B cell (primary cell): ENCODE results near the gene PDILT. TPM values are rescaled to one million over a fixed set of nuclear protein-coding genes. Genes with fewer than 3 reads are reported as not detected.

Experiments
- ATAC-seq: fragments of 200-7000 bp; cut with Tn5 transposase; one replicate; pipeline ENCODE4 v1.10.0; 2021; ENCODE audit warnings: low read depth, mild to moderate bottlenecking, moderate number of reproducible peaks, moderate library complexity
- CTCF ChIA-PET: fragments of 350-600 bp; sonication (Branson Sonifier 250); formaldehyde crosslinking; loops from one replicate; lab custom pipeline; 2021; ENCODE audit warnings: antibody characterized with exemption, inconsistent platforms; lab: Charles Lee
- POLR2A ChIA-PET: fragments of 350-600 bp; sonication (Branson Sonifier 250); formaldehyde crosslinking; loops from one replicate; lab custom pipeline; 2021; ENCODE audit warnings: antibody characterized with exemption; lab: Charles Lee
- DNase-seq: peaks from one replicate; pipeline ENCODE4 v3.0.0; 2013
- H2AFZ ChIP-seq: 2 replicates; pipeline ENCODE4 v1.6.1; 2012; ENCODE audit warnings: mild to moderate bottlenecking, low read depth, low read length; ENCODE audit not compliant: insufficient read depth, poor library complexity, severe bottlenecking
- H3K27ac ChIP-seq, 2 donors: 1 replicate in 1 of 2; 2 replicates in 1 of 2; pipeline ENCODE4 v1.5.1; 2012 to 2013; ENCODE audit warnings: low read length in 2 of 2, mild to moderate bottlenecking in 2 of 2, moderate library complexity in 1 of 2
- H3K27me3 ChIP-seq, 4 experiments: fragments of 200-600 bp in 1 of 4; sonication (generic) in 1 of 4; replicated peaks in 1 of 4; 1 replicate in 2 of 4; 2 replicates in 2 of 4; pipeline versions ENCODE4 v1.6.1 to v1.7.0; 2013 to 2016; ENCODE audit warnings: low read length in 3 of 4, mild to moderate bottlenecking in 2 of 4, mixed read lengths in 1 of 4, moderate library complexity in 1 of 4; ENCODE audit not compliant: insufficient read depth in 4 of 4, control insufficient read depth in 3 of 4; ENCODE audit errors: control extremely low read depth in 1 of 4
- H3K36me3 ChIP-seq, 2 experiments: replicated peaks in 1 of 2; 1 replicate in 1 of 2; 2 replicates in 1 of 2; pipeline versions ENCODE4 v1.6.1 to v1.7.1; 2013; ENCODE audit warnings: low read length in 1 of 2; ENCODE audit not compliant: insufficient read depth in 2 of 2, control insufficient read depth in 1 of 2; ENCODE audit errors: control extremely low read depth in 1 of 2, extremely low read depth in 1 of 2
- H3K4me1 ChIP-seq, 2 donors: fragments of 200-600 bp in 1 of 2; sonication (generic) in 1 of 2; 1 replicate in 1 of 2; 2 replicates in 1 of 2; pipeline versions ENCODE4 v1.5.1 to v1.6.1; 2013 to 2017; ENCODE audit warnings: low read length in 2 of 2; ENCODE audit not compliant: control insufficient read depth in 2 of 2, insufficient read depth in 2 of 2
- H3K4me2 ChIP-seq: replicated peaks from 2 replicates; pipeline ENCODE3; 2012; ENCODE audit warnings: mild to moderate bottlenecking, low read depth, low read length; ENCODE audit not compliant: poor library complexity, severe bottlenecking
- H3K4me3 ChIP-seq, 5 experiments: fragments of 200-600 bp in 1 of 5; sonication (generic) in 1 of 5; 1 replicate in 3 of 5; 2 replicates in 2 of 5; pipeline versions ENCODE4 v1.5.1 to v1.7.0; 2011 to 2016; ENCODE audit warnings: low read length in 4 of 5, mild to moderate bottlenecking in 4 of 5, low read depth in 2 of 5, control low read depth in 1 of 5, moderate library complexity in 1 of 5; ENCODE audit not compliant: insufficient read depth in 1 of 5; ENCODE audit errors: control extremely low read depth in 1 of 5, extremely low read depth in 1 of 5
- H3K79me2 ChIP-seq: fragments of 200-600 bp; sonication (generic); one replicate; pipeline ENCODE4 v1.6.0; 2016; ENCODE audit warnings: low read length; ENCODE audit not compliant: control insufficient read depth, insufficient read depth
- H3K9ac ChIP-seq: fragments of 200-600 bp; sonication (generic); 2 replicates; pipeline ENCODE4 v1.6.1; 2017; ENCODE audit warnings: mild to moderate bottlenecking, low read length, moderate library complexity
- H3K9me3 ChIP-seq, 3 donors: one replicate each; pipeline versions ENCODE4 v1.6.1 to v1.7.1; 2013; ENCODE audit warnings: low read length in 2 of 3; ENCODE audit not compliant: control insufficient read depth in 2 of 3, insufficient read depth in 1 of 3; ENCODE audit errors: control extremely low read depth in 1 of 3
- H4K20me1 ChIP-seq: 2 replicates; pipeline ENCODE4 v1.6.0; 2012; ENCODE audit warnings: mild to moderate bottlenecking, low read length; ENCODE audit not compliant: insufficient read depth, control insufficient read depth, poor library complexity, severe bottlenecking
- H3K27ac Mint-ChIP-seq: one replicate; pipeline ENCODE4 v1.8.0; 2021; ENCODE audit warnings: mixed read lengths
- H3K27me3 Mint-ChIP-seq: one replicate; pipeline ENCODE4 v1.8.0; 2021; ENCODE audit warnings: mixed read lengths
- H3K4me1 Mint-ChIP-seq: one replicate; pipeline ENCODE4 v1.8.0; 2021; ENCODE audit warnings: mixed read lengths
- H3K4me3 Mint-ChIP-seq: one replicate; pipeline ENCODE4 v1.8.0; 2021; ENCODE audit warnings: mixed read lengths
- H3K9me3 Mint-ChIP-seq: one replicate; pipeline ENCODE4 v1.8.0; 2022; ENCODE audit warnings: mixed read lengths; ENCODE audit not compliant: insufficient read depth
- CTCF ChIP-seq: fragments of 200-600 bp; IDR thresholded peaks from one replicate; pipeline ENCODE4 v1.8.0; 2022; ENCODE audit warnings: antibody characterized with exemption, mild to moderate bottlenecking
- EZH2 ChIP-seq: IDR thresholded peaks from 2 replicates; pipeline ENCODE4 v1.6.1; 2012; ENCODE audit warnings: borderline replicate concordance, low read depth, mild to moderate bottlenecking, moderate library complexity, low read length; ENCODE audit not compliant: insufficient read depth, poor library complexity, severe bottlenecking
- WGBS: methylation state at CpG from one replicate; pipeline ENCODE4 v1.1.5; 2013; ENCODE audit warnings: missing lambda C conversion rate; ENCODE audit not compliant: insufficient coverage; 5-methylcytosine and 5-hydroxymethylcytosine counted together
- intact Hi-C: fragments of 100-400 bp; cut with micrococcal nuclease; formaldehyde crosslinking; loops from one replicate; pipeline ENCODE4 v1.10.0; 2022
- polyA plus RNA-seq: library from polyadenylated mRNA; depleted of rRNA; stranded (reverse); fragments of >200 nt; gene quantifications from 2 replicates; pipeline ENCODE4 v1.2.3, GENCODE V29; 2012
- total RNA-seq, 2 donors: library from RNA; stranded (reverse); fragments of 120-200 nt in 1 of 2; gene quantifications; 1 replicate in 1 of 2; 2 replicates in 1 of 2; pipeline versions ENCODE4 v1.2.3 to v1.2.4, GENCODE V29; 2013 to 2022

Gene PDILT
- total and polyA plus RNA-seq, 2 donors (not counting 1 experiment from before 2014, with no cell fraction given), result not detected

- H3K27me3 Mint-ChIP-seq, result peaks cover 14% of the 10 kb centered on the region
- ChIA-PET POLR2A (no interaction called here), CTCF (no interaction called here)
- intact Hi-C loops, result no loop called here
- H3K27ac ChIP-seq, result no peak overlapping the region
- no peak overlapping the region for H3K27ac Mint-ChIP-seq
- H3K4me2 ChIP-seq, result no peak overlapping the region
- peaks cover 2% of the 10 kb centered on the region for H3K9me3 Mint-ChIP-seq
- ATAC-seq (no peak), DNase-seq (no peak)
- no peak overlapping the region for H3K9ac ChIP-seq
- peaks cover 0 to 2% (median 0%) of the 10 kb centered on the region in 3 donors for H3K9me3 ChIP-seq
- WGBS, result 81% methylated on average over 9 of the region's 9 CpGs
- no peaks in the 10 kb centered on the region for H3K27me3 ChIP-seq
- no peak overlapping the region for H2AFZ ChIP-seq
- H3K4me1 Mint-ChIP-seq, result no peaks in the 10 kb centered on the region
- no peak overlapping the region for H3K4me3 Mint-ChIP-seq
- no peaks in the 10 kb centered on the region for H4K20me1 ChIP-seq
- no peak overlapping the region for H3K4me3 ChIP-seq
- no peaks in the 10 kb centered on the region for H3K79me2 ChIP-seq
- TF ChIP-seq EZH2, result no peak
- no peaks in the 10 kb centered on the region for H3K4me1 ChIP-seq
- H3K36me3 ChIP-seq, result no peaks in the 10 kb centered on the region
Measured at GRCh38 chr16:20323591-20324117, 80.9 kb downstream of the PDILT start.

DNA sequence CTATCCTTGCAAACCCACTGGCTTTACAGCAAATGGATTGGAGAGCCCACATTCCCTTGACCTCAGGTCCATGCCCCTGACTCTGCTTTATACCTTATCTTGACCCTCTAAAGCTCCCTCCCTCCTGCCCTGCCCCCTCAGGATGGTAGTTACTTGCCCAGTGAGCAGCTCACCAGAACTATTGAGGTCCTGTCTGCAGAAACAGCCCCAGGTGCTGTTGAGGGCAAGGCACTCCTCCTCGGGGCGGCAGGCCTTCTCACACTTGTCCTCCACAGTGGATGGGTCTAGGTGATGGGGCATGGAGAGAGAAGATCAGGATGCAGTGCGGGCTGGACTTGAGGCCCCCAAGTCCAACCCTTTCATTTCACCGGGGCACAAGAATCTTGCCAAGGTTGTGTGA lies 81.8 kb downstream of the PDILT start:
- Histone ChIP-seq H3K36me3 (no peaks in the 10 kb centered on the region), H3K27me3 (no peaks in the 10 kb centered on the region), H3K4me3 (no peak overlapping the region), H3K9me3 (peaks cover 0 to 2% (median 0%) of the 10 kb centered on the region in 3 donors), H3K79me2 (no peaks in the 10 kb centered on the region), H3K4me1 (no peaks in the 10 kb centered on the region), H3K9ac (no peak overlapping the region), H3K4me2 (no peak overlapping the region), H2AFZ (no peak overlapping the region), H4K20me1 (no peaks in the 10 kb centered on the region), H3K27ac (no peak overlapping the region)
- H3K27me3 Mint-ChIP-seq, result peaks cover 19% of the 10 kb centered on the region
- WGBS, result 87% methylated on average over 2 of the region's 4 CpGs
- CTCF ChIA-PET, result no interaction called here
- TF ChIP-seq EZH2 (no peak), CTCF (no peak)
- no peaks in the 10 kb centered on the region for H3K4me1 Mint-ChIP-seq
- H3K27ac Mint-ChIP-seq, result no peak overlapping the region
- H3K4me3 Mint-ChIP-seq, result no peak overlapping the region
- DNase-seq, result no peak
- H3K9me3 Mint-ChIP-seq, result peaks cover 2% of the 10 kb centered on the region
- ATAC-seq, result no peak
- intact Hi-C loops, result no loop called here
- POLR2A ChIA-PET, result no interaction called here
